ENCODE data around the gene PRDX3.
A peak's percentile ranks its signal among the peaks of the same experiment; 100 is the strongest.

The PRDX3 gene

DNA sequence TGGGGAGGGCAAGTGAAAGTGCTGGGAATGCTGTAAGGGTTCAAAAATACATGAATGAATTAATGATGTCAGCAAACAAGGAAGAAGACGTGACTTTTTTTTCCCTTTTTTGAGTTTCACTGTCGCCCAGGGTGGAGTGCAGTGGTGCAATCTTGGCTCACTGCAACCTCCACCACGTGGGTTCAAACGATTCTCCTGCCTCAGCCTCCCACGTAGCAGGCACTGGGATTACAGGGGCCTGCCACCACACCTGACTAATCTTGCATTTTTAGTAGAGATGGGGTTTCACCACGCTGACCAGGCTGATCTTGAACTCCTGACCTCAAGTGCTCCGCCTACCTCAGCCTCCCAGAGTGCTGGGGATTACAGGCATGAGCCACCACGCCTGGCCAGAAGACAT lies 44.7 kb downstream of the PRDX3 start:
- DNase-seq (ENCODE audit: low read depth) = peak; percentile 88
- H3K4me3 ChIP-seq (ENCODE audit: low read depth, low read length) = no peak overlapping the region
- no peak for TF ChIP-seq POLR2A (IDR thresholded peaks at IDR 0.05; ENCODE audit: extremely low read depth, insufficient read length)
- TF ChIP-seq, protein P1, sequence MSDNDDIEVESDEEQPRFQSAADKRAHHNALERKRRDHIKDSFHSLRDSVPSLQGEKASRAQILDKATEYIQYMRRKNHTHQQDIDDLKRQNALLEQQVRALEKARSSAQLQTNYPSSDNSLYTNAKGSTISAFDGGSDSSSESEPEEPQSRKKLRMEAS (IDR thresholded peaks at IDR 0.05; ENCODE audit: low read depth, low read length) = peak; percentile 63; the same call in 1 of the 2 replicates

DNA sequence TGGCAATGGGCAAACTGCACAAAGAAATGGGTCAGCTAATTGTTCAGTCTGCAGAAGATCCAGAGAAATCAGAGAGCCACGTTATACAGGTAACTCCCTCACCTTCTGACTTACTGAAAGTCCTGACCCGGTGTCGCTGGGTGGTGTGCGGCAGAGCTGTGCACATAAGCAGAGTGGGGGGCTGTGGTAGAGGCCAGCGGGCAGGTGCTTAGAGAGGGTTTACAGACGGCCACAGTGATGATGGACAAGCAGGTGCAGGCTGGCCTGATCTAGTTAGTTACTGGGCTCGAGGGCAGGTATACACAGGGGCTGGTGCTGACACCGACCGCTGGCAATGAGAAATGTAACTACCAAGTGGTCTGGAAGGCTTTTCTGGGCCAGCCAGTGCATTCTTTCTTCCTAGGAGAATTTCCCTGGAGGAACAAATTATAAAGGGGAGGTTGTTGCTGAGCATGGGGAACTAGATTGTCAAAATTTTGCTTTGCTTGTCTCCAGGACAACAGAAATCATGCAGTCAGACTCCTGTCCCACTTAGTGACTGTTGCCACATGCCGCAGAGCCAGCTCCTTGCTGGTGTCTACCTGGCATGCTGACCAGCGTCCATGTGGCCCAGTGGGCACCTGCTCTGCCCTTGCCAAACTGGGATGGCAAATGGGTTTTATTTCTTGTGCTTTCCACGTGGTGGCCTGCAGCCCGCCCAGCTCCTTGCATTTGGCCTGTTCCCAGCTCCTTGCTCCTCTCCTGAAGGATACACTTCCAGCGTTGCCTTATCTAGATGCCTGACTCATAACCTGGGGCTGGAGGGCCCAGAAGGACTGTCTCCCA lies 45.9 kb downstream of the PRDX3 start:
- DNase-seq (ENCODE audit: low read depth) = no peak
- no peak overlapping the region for H3K4me3 ChIP-seq (ENCODE audit: low read depth, low read length)
- TF ChIP-seq POLR2A (IDR thresholded peaks at IDR 0.05; ENCODE audit: extremely low read depth, insufficient read length) (no peak), MYC (IDR thresholded peaks at IDR 0.05; ENCODE audit: low read depth, low read length) (no peak)
- TF ChIP-seq, protein P2, sequence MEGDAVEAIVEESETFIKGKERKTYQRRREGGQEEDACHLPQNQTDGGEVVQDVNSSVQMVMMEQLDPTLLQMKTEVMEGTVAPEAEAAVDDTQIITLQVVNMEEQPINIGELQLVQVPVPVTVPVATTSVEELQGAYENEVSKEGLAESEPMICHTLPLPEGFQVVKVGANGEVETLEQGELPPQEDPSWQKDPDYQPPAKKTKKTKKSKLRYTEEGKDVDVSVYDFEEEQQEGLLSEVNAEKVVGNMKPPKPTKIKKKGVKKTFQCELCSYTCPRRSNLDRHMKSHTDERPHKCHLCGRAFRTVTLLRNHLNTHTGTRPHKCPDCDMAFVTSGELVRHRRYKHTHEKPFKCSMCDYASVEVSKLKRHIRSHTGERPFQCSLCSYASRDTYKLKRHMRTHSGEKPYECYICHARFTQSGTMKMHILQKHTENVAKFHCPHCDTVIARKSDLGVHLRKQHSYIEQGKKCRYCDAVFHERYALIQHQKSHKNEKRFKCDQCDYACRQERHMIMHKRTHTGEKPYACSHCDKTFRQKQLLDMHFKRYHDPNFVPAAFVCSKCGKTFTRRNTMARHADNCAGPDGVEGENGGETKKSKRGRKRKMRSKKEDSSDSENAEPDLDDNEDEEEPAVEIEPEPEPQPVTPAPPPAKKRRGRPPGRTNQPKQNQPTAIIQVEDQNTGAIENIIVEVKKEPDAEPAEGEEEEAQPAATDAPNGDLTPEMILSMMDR (IDR thresholded peaks at IDR 0.05; ENCODE audit: low read depth, low read length) = no peak
- TF ChIP-seq, protein P1 (IDR thresholded peaks at IDR 0.05; ENCODE audit: low read depth, low read length) = no peak; the same call in 1 of the 2 replicates

DNA sequence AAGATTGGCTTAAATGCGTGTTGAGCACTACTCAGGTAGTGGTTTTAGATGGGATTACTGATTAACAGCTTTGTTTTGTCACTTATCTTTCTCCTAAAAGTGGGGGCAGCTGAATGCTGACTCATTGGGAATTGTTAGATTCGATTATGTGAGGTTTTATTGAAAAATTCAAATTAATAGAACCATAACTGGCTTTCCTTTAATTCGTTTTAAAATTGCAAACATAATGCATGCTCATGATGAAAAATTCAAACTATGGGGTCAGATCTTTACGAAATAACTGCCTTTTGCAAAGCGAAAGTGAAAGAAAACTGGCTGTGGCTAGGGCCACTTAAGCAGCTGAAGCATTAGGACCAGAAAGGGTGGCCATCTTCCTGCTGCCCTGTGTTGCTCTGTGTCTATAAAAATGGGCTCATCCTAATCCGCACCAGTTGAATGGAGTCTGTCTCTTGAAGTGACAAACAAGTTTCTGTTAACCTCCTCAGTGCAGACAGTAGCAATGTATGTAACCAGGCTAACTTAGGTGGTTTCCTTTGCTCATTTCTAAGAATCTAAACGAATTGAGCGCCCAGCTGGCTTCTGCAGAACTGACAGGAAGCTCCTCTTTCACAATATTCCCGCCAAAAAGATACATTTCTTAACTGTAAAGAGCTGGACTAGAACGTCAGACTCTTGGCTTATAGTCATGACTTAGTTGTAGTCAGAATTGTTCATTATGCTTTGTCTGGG lies 46.9 kb downstream of the PRDX3 start:
- H3K4me3 ChIP-seq (ENCODE audit: low read depth, low read length) = peak overlapping the region; percentile 49
- TF ChIP-seq MYC (IDR thresholded peaks at IDR 0.05; ENCODE audit: low read depth, low read length) = peak; percentile 48; the same call in 1 of the 2 replicates
- TF ChIP-seq, protein P1 (IDR thresholded peaks at IDR 0.05; ENCODE audit: low read depth, low read length) = peak; percentile 53; the same call in 1 of the 2 replicates
- TF ChIP-seq, protein P2 (IDR thresholded peaks at IDR 0.05; ENCODE audit: low read depth, low read length) = no peak
- TF ChIP-seq POLR2A (IDR thresholded peaks at IDR 0.05; ENCODE audit: extremely low read depth, insufficient read length) = peak; percentile 18
- DNase-seq (ENCODE audit: low read depth) = peak; percentile 96

DNA sequence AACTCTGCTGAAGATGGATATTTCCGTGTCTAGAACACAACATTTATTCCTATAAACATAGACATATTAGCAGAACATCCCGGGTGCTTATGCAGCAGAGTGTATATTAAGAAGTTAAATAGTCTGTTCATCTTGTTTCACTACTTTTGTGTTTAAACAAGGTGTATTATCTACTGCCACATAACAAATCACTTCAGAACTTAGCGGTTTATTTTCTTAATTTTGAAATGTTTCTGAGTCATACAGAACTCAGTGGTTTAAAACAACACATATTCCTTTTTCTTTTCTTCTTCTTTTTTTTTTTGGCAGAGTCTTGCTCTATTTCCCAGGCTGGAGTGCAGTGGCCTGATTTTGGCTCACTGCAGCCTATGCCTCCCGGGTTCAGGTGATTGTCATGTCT lies 48.9 kb downstream of the PRDX3 start:
- DNase-seq (ENCODE audit: low read depth) = no peak
- TF ChIP-seq, protein P1 (IDR thresholded peaks at IDR 0.05; ENCODE audit: low read depth, low read length) = no peak
- no peak for TF ChIP-seq POLR2A (IDR thresholded peaks at IDR 0.05; ENCODE audit: extremely low read depth, insufficient read length)
- TF ChIP-seq, protein P2 (IDR thresholded peaks at IDR 0.05; ENCODE audit: low read depth, low read length) = no peak
- no peak for TF ChIP-seq MYC (IDR thresholded peaks at IDR 0.05; ENCODE audit: low read depth, low read length)
- H3K4me3 ChIP-seq (ENCODE audit: low read depth, low read length) = no peak overlapping the region

DNA sequence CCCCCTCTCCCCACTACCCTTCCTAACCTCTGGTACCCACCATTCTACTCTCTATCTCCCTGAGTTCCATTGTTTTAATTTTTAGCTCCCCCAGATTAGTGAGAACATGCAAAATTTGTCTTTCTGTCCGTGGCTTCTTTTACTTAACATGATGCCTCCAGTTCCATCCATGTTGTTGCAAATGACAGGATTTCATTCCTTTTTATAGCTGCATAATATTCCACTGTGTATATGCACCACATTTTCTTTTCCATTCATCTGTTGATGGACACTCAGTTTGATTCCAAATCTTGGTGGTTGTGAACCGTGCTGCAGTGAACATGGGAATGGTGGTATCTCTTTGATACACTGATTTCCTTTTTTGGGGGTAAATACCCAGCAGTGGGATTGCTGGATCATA lies 52.7 kb downstream of the PRDX3 start:
- no peak overlapping the region for H3K4me3 ChIP-seq (ENCODE audit: low read depth, low read length)
- TF ChIP-seq, protein P2 (IDR thresholded peaks at IDR 0.05; ENCODE audit: low read depth, low read length) = no peak
- no peak for DNase-seq (ENCODE audit: low read depth)

DNA sequence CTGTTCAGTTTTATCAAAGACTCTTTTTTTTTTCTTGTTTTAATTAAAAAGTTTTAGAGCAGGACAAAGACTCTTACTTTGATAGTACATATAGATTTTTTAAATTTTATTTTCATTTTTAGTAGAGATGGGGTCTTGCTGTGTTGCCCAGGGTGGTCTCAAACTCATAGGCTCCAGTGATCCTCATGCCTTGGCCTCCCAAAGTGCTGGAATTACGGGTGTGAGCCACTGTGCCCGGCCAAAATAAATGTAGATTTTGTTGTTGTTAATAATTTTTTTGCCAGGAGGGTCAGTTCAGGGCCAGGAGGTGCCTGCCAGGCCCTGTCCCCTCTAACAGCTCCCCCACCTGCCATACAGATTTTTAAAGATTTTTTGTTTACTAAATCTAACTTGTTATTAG lies 57.7 kb downstream of the PRDX3 start:
- no peak for DNase-seq (ENCODE audit: low read depth)
- TF ChIP-seq, protein P2 (IDR thresholded peaks at IDR 0.05; ENCODE audit: low read depth, low read length) = no peak
- TF ChIP-seq MYC (IDR thresholded peaks at IDR 0.05; ENCODE audit: low read depth, low read length) (no peak), POLR2A (IDR thresholded peaks at IDR 0.05; ENCODE audit: extremely low read depth, insufficient read length) (no peak)
- TF ChIP-seq, protein P1 (IDR thresholded peaks at IDR 0.05; ENCODE audit: low read depth, low read length) = no peak
- no peak overlapping the region for H3K4me3 ChIP-seq (ENCODE audit: low read depth, low read length)
